IgD-negative memory B cell (primary cell): ENCODE data around the gene ZBBX. TPM values are rescaled to one million over a fixed set of nuclear protein-coding genes. Genes with fewer than 3 reads are reported as not detected.

ENCODE experiments used
- H3K27ac Mint-ChIP-seq, 3 donors: one replicate each; pipeline ENCODE4 v1.8.0; 2020 to 2022; ENCODE audit warnings: mild to moderate bottlenecking in 3 of 3, mixed read lengths in 3 of 3, moderate library complexity in 1 of 3
- H3K27me3 Mint-ChIP-seq: one replicate; pipeline ENCODE4 v1.8.0; 2021; ENCODE audit warnings: mixed read lengths
- H3K36me3 Mint-ChIP-seq: one replicate; pipeline ENCODE4 v1.8.0; 2020; ENCODE audit warnings: mild to moderate bottlenecking, mixed read lengths
- H3K4me1 Mint-ChIP-seq, 3 donors: one replicate each; pipeline ENCODE4 v1.8.0; 2020 to 2022; ENCODE audit warnings: mixed read lengths in 3 of 3, mild to moderate bottlenecking in 1 of 3
- H3K4me3 Mint-ChIP-seq, 4 donors: one replicate each; pipeline ENCODE4 v1.8.0; 2020 to 2022; ENCODE audit warnings: mild to moderate bottlenecking in 4 of 4, mixed read lengths in 4 of 4, moderate library complexity in 3 of 4
- H3K9me3 Mint-ChIP-seq, 3 donors: one replicate each; pipeline ENCODE4 v1.8.0; 2020 to 2021; ENCODE audit warnings: mixed read lengths in 3 of 3, mild to moderate bottlenecking in 1 of 3
- polyA plus RNA-seq: library from polyadenylated mRNA; unstranded; fragments of 300-500 nt; fragmentation: Illumina TruSeq; gene quantifications from one replicate; pipeline ENCODE4 v1.2.3, GENCODE V29; 2021

Gene ZBBX
- polyA plus RNA-seq, 1 donor from 2014 or later = not detected

DNA sequence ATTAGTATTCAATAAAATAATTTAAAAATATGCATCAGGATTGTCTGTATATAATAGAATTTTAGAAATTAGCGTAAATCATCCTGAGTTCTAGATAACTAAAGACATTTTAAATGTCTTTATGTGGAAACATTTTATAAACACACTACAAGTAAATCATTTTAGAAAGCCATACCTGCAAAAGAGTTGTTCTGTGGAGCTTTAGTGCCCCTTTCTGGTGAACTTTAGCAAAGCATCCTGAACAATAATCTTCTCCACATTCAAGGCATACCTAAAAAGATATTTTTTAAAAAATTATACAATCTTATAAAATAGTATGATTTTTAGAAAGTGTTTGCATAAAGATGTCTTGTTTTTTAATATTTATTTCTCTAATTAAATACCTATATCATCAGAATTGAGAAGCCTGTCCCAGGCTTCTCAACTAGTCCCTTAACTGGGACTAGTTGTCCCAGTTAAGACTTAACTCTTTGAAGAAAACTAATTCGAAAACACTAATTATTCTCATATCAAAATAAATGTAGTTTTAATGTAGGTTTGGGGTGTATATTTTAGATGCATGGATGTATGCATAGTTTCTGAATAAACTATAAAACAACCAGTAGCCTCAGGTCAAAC is 29.7 kb downstream of the ZBBX start:
- Mint-ChIP-seq H3K4me3 (no peak overlapping the region), H3K27ac (no peak overlapping the region), H3K36me3 (no peaks in the 10 kb centered on the region), H3K9me3 (no peaks in the 10 kb centered on the region), H3K4me1 (no peaks in the 10 kb centered on the region), H3K27me3 (peaks cover 2% of the 10 kb centered on the region)

DNA sequence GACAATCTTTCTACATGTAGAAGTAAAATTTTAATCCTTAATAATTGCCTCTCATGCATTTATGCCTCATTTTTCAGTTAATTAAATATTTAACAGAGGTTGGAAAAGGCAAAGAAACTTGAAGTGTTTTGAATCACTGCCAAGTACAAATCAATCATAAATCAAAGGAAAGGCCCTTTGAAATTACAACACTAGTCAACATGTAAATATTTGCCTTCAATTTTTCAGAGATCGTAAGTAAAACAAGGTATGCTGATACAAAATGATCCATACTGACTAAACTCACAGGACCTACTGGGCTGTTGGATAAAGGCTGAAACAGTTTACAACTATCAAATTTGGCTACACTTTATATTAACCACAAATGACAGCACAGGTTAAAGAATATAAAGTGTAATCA is 33.9 kb downstream of the ZBBX start:
- H3K4me3 Mint-ChIP-seq = no peak overlapping the region
- peaks cover 2% of the 10 kb centered on the region for H3K27me3 Mint-ChIP-seq
- peaks cover 0 to 2% (median 0%) of the 10 kb centered on the region in 3 donors for H3K4me1 Mint-ChIP-seq
- no peaks in the 10 kb centered on the region for H3K9me3 Mint-ChIP-seq
- H3K36me3 Mint-ChIP-seq = no peaks in the 10 kb centered on the region
- H3K27ac Mint-ChIP-seq = no peak overlapping the region

DNA sequence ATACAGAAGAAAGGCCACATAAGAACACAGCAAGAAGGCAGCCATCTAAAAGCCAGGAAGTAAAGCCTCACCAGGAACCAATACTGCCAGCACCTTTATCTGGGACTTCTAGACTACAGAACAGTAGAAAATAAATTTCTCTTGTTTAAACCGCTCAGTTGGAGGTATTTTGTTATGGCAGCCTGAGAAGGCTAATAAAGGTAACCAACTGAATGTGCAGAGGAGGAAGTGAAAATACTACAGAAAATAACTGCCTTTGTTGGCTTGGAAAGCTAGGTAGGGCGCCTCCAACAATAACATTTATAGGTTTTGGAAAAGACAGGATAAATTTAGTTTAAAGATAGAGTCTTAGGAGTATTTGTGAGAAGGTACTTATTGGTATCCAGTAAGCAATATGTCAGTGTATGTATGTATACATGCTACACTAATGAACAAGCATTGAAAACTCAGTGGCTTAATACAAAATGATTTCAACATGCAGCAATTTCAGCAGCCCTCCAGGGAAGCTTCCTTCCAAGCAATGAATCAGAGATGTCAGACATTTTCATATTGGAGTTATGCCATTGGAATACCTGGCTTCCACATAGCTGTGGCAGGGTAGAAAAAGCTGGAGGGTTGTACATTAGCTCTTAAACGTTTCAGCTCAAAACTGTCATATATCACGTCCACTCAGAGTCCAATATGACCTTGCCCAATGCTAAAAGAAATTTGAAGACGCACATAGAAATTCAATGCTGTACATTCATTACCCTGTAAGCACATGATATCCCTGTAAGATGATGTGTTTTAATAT is 48.9 kb downstream of the ZBBX start:
- Mint-ChIP-seq H3K27me3 (no peaks in the 10 kb centered on the region), H3K4me1 (no peaks in the 10 kb centered on the region), H3K27ac (no peak overlapping the region), H3K4me3 (no peak overlapping the region), H3K36me3 (no peaks in the 10 kb centered on the region), H3K9me3 (no peaks in the 10 kb centered on the region)

DNA sequence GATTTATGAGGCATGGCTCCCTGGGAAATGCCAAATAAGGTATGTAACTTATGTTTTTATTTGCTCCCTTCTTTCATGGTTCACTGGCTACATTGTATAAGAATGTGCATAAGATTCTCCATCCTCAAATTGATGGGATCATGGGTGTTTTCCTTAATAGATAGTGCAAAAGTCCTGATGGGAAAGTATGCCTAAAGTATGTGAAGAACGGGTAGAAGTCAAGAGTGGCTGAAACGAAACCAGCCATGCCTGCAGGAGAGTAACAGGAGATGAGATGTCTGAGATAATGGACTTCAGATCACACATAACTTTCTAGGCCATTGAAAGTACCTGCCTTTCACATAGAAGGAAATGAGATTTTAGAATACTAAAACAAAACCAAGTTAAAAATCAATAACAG is 56.5 kb downstream of the ZBBX start:
- Mint-ChIP-seq H3K4me1 (no peaks in the 10 kb centered on the region), H3K36me3 (no peaks in the 10 kb centered on the region), H3K27me3 (no peaks in the 10 kb centered on the region), H3K27ac (no peak overlapping the region), H3K4me3 (no peak overlapping the region), H3K9me3 (peaks cover 0 to 2% (median 0%) of the 10 kb centered on the region in 3 donors)

DNA sequence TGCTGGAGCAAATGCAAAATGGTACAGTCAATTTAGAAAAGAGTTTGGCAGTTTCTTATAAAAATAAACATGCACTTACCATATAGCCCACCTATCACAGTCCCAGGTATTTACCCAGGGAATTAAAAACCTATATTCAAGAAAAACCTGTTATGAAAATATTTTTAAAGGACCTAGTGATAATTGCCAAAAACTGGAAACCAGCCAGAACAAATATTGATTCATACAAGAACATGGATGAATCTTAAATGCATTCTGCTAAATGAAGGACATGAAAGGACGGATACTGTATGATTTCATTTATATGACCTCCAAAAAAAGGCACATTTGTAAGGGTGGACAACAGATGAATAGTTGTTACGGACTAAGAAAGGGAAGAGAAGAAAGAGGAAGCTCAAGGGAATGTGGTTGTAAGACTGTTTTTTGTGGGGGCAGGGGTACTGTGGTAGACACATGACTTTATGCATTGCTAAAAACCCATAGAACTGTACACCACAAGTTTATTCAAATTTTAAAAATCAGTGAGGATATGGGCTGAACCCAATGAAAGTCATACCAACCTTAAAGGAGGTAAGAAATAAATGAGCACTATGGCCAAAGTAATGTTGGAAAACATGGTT is 61.0 kb downstream of the ZBBX start:
- peaks cover 0 to 2% (median 0%) of the 10 kb centered on the region in 3 donors for H3K9me3 Mint-ChIP-seq
- no peaks in the 10 kb centered on the region for H3K36me3 Mint-ChIP-seq
- H3K27me3 Mint-ChIP-seq = no peaks in the 10 kb centered on the region
- no peak overlapping the region for H3K4me3 Mint-ChIP-seq
- no peaks in the 10 kb centered on the region for H3K4me1 Mint-ChIP-seq
- no peak overlapping the region for H3K27ac Mint-ChIP-seq

DNA sequence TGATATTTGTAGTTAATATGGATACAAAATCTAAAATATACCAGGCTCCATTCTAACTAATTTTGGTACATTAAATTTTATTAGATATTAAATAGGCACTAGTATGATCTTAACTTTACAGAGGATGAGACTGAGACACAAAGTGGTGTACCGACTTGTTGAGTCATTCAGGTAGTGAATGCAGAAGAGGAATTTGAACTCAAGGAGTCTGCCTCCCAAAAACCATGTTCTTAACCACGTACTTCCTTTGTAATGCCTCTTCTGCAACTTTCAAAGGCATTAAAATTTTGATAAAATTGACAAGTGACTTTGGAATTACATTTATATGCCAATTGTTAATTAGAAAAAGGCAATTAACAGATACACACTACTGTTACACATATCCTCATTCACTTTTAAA is 61.8 kb downstream of the ZBBX start:
- Mint-ChIP-seq H3K4me3 (no peak overlapping the region), H3K9me3 (peaks cover 0 to 2% (median 0%) of the 10 kb centered on the region in 3 donors), H3K36me3 (no peaks in the 10 kb centered on the region), H3K4me1 (no peaks in the 10 kb centered on the region), H3K27me3 (no peaks in the 10 kb centered on the region), H3K27ac (no peak overlapping the region)

DNA sequence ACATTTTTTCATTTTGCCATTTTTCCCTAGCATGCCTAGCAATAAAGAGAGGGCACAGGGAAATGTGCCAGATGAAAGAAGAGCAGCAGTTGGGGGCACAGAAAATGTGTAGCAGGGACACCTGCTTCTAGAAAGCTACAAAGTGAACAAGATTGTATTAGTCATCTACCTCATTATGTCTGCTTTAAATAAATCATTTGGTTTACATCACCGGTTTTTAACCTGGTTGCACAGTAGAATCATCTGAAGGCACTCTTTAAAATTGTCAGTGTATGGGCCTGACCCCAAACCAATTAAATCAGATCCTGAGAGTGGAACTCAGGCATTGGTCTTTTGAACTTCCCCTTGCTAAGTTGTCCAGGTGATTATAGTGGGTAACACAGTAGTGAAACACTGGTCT is 73.8 kb downstream of the ZBBX start:
- peaks cover 2% of the 10 kb centered on the region for H3K27me3 Mint-ChIP-seq
- no peak overlapping the region for H3K4me3 Mint-ChIP-seq
- no peaks in the 10 kb centered on the region for H3K4me1 Mint-ChIP-seq
- no peak overlapping the region for H3K27ac Mint-ChIP-seq
- no peaks in the 10 kb centered on the region for H3K9me3 Mint-ChIP-seq
- no peaks in the 10 kb centered on the region for H3K36me3 Mint-ChIP-seq

DNA sequence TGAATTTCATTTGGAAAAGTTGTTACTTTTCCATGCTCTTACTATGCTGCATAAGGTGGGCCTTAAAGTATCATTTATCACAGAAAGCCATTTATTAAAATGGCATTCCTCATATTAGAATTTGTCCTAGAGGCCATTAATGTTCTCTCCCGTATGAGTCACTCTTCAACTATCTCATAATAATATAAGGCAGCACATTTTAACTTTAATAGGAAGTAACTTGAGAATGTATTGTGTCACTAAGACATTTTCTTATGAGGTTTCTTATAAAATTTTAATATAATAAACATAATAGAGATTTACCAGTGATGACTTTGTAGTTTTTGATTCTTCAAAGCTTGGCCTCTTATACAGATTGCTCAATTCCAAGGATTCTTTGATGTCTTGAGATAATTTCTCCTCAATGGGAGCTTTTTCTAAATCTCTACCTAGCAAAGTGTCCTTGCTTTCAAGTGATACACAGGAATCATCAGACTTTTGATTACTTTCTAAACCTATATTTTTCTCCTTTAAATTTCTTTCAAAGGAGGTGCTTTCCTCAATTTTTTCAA is 74.7 kb downstream of the ZBBX start:
- no peaks in the 10 kb centered on the region for H3K36me3 Mint-ChIP-seq
- H3K4me3 Mint-ChIP-seq = no peak overlapping the region

DNA sequence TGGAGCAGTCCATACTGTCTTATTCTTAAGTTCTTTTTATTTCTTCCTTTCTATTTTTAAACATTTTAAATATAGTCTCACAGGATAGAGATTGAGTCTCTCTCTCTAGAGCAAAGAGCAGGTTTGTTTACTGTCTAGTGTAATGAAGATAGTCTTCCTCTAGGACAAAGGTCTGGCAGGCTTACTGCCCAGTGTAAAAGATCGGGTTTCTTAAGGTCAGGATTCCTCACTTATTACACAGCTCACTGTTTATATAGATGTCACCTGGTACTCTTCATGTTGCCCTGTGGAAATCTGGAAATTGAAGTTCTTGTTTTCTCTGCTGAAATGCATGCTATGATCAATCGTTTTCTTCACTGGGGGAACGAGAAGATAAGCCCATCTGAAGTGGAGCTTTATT is 76.0 kb downstream of the ZBBX start:
- no peak overlapping the region for H3K27ac Mint-ChIP-seq
- H3K9me3 Mint-ChIP-seq = peaks cover 0 to 2% (median 0%) of the 10 kb centered on the region in 3 donors
- H3K4me1 Mint-ChIP-seq = no peaks in the 10 kb centered on the region
- H3K4me3 Mint-ChIP-seq = no peak overlapping the region
- H3K36me3 Mint-ChIP-seq = no peaks in the 10 kb centered on the region
- peaks cover 2% of the 10 kb centered on the region for H3K27me3 Mint-ChIP-seq

More for the DNA sequence above, 74.7 kb downstream of the ZBBX start:
- H3K4me1 Mint-ChIP-seq = no peaks in the 10 kb centered on the region
- H3K9me3 Mint-ChIP-seq = no peaks in the 10 kb centered on the region
- no peak overlapping the region for H3K27ac Mint-ChIP-seq
- peaks cover 2% of the 10 kb centered on the region for H3K27me3 Mint-ChIP-seq

DNA sequence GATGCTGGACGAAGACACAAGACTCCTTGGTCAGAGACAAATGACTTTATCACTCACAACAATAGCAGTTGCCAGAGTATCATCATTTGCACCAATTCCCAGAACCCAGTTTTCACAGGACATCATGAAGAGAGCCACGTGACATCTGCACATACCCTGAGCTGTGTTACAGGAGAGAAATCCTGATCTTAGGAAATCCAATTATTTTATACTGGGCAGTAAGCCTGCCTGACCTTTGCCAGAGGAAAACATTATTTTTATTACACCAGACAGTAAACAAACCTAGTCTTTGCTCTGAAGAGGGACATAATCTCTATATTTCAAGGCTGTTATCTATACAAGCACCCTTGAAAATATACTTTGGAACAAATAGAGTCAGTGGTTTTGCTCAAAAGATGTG is 77.4 kb downstream of the ZBBX start:
- Mint-ChIP-seq H3K4me1 (no peaks in the 10 kb centered on the region), H3K9me3 (peaks cover 0 to 2% (median 0%) of the 10 kb centered on the region in 3 donors), H3K36me3 (no peaks in the 10 kb centered on the region), H3K27ac (no peak overlapping the region), H3K4me3 (no peak overlapping the region), H3K27me3 (peaks cover 2% of the 10 kb centered on the region)

DNA sequence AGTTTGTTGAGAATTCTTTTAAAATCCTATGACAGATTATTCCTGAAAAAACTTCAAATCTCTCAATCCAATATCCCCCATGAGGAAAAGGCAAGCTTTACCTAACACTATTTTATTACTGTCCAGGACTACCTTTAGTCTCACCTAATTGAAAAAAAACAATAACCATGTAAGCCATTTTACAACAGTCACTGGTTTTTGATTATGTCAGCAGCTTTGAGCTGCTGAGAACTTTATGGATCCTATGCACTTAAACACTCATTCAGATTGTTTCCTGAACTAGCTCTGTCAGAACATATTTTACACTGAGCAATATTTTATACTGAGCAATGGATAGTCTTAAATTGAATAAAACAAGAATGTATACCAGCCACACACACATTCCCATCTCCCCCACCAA is 79.9 kb downstream of the ZBBX start:
- H3K9me3 Mint-ChIP-seq = peaks cover 2 to 4% (median 2%) of the 10 kb centered on the region in 3 donors
- no peaks in the 10 kb centered on the region for H3K27me3 Mint-ChIP-seq
- no peak overlapping the region for H3K27ac Mint-ChIP-seq
- no peak overlapping the region for H3K4me3 Mint-ChIP-seq
- H3K4me1 Mint-ChIP-seq = no peaks in the 10 kb centered on the region
- H3K36me3 Mint-ChIP-seq = no peaks in the 10 kb centered on the region

DNA sequence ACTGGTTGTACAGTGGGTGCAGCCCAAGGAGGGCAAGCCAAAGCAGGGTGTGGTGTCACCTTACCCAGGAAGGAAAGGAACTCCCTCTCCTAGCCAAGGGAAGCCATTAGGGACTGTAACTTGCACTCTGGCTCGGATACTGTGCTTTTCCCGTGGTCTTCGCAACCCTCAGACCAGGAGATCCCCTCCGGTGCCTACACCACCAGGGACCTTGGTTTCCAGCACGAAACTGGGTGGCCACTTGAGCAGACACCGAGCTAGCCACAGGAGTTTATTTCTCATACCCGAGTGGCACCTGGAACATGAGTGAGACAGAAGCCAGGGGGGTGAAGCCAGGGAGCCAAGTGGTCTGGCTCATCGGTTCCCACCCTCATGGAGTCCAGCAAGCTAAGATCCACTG is 90.7 kb downstream of the ZBBX start:
- Mint-ChIP-seq H3K27me3 (no peaks in the 10 kb centered on the region), H3K4me3 (no peak overlapping the region), H3K27ac (no peak overlapping the region), H3K9me3 (peaks cover 0 to 5% (median 5%) of the 10 kb centered on the region in 3 donors), H3K36me3 (no peaks in the 10 kb centered on the region), H3K4me1 (no peaks in the 10 kb centered on the region)

DNA sequence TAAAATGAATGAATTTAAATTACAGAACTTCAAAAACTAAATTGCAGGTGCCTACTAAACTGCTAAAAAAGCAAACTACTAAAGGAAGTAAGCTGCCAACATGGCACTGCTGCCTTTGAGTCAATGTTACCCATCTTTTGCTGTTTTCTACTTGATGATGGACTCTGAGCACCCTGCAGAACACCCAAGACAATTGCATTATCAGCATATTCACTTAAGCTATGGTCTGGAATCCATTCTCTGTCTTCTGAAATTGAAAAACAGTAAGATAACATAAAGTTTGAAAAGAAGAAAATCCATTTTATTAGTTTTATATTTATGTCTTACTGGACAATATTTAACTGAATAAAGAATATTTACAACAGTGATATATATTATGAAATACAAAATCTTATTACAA is 91.4 kb downstream of the ZBBX start:
- H3K9me3 Mint-ChIP-seq = peaks cover 0 to 5% (median 5%) of the 10 kb centered on the region in 3 donors
- H3K4me3 Mint-ChIP-seq = no peak overlapping the region
- no peaks in the 10 kb centered on the region for H3K27me3 Mint-ChIP-seq
- H3K36me3 Mint-ChIP-seq = no peaks in the 10 kb centered on the region
- H3K4me1 Mint-ChIP-seq = no peaks in the 10 kb centered on the region
- H3K27ac Mint-ChIP-seq = no peak overlapping the region

DNA sequence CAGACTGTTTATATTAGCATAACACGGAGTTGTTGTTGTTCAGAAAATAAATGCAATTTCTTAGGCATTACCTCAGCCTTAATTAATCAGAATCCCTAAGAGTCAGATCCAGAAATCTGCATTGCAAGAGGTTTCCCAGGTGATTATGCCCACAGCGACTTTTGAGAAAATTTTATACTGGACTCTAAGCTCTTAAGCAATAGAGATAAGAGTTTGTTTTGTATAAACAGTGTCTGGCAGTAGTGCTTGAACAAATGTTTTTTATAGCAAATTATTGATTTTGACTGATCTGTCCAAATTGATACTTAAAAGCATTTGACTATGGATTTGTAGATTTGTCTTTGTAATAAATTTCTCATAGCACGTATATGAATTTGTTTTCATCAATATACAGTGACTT is 92.8 kb downstream of the ZBBX start:
- no peaks in the 10 kb centered on the region for H3K4me1 Mint-ChIP-seq

DNA sequence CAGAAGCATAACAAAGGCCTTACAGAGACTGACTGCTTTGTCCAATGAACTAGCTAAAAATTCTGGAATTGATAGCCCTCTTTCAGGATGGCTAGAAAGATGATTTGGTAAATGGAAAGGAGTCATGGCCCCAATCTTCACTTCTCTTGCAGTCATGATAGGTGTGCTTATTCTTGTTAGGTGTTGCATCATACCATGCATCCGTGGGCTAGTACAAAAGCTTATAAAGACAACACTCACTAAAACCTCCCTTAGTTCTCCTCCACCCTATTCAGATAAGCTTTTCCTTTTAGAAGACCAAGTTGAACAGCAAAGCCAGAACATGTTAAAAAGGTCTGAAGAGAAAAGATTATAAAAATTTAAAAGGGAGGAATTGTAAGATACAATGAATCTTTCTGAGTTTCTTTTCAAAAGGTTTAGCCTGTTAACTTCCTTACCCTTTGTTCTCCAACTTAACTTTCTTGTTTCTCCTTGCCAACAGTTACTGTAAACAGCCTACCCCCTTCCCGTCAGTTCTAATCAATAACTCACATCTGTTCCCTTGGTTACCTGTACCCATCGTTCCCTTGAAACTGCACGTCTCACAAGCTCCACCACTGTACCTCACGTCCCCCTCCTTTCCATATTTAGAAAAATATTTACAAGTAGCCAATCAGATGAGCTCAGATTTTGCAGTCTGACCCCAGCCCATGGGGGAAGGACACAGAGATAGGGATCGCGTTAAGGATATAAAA is 105.8 kb downstream of the ZBBX start:
- no peak overlapping the region for H3K4me3 Mint-ChIP-seq
- H3K27me3 Mint-ChIP-seq = no peaks in the 10 kb centered on the region
- H3K9me3 Mint-ChIP-seq = peaks cover 0 to 6% (median 0%) of the 10 kb centered on the region in 3 donors
- no peak overlapping the region for H3K27ac Mint-ChIP-seq
- no peaks in the 10 kb centered on the region for H3K36me3 Mint-ChIP-seq
- H3K4me1 Mint-ChIP-seq = no peaks in the 10 kb centered on the region

More for the DNA sequence above, 92.8 kb downstream of the ZBBX start:
- no peak overlapping the region for H3K4me3 Mint-ChIP-seq
- no peak overlapping the region for H3K27ac Mint-ChIP-seq
- H3K9me3 Mint-ChIP-seq = peaks cover 0 to 5% (median 5%) of the 10 kb centered on the region in 3 donors
- H3K27me3 Mint-ChIP-seq = no peaks in the 10 kb centered on the region
- H3K36me3 Mint-ChIP-seq = no peaks in the 10 kb centered on the region
